HG03442 (cell line): ENCODE data around the gene EEF1AKMT1.
A peak's percentile ranks its signal among the peaks of the same experiment; 100 is the strongest.

ENCODE experiments used
- ATAC-seq: cut with Tn5 transposase; IDR thresholded peaks from one replicate; pipeline ENCODE4 v1.9.1; 2021; ENCODE audit warnings: mild to moderate bottlenecking, moderate library complexity; ENCODE audit not compliant: unreplicated experiment

The EEF1AKMT1 gene

GRCh38 chr13:20773194-20774080, at the start of gene EEF1AKMT1:
EEF1AKMT1 (minus strand) TSS chr13:20773961; CDS start chr13:20757598, 16,363 bp downstream.
- ATAC-seq: peak; percentile 84

- no peak for ATAC-seq
Measured at GRCh38 chr13:20823071-20823470, 49.3 kb upstream of the EEF1AKMT1 start.

- ATAC-seq: no peak
Measured at GRCh38 chr13:20822406-20822805, 48.6 kb upstream of the EEF1AKMT1 start.

- no peak for ATAC-seq
Measured at GRCh38 chr13:20819715-20820114, 46.0 kb upstream of the EEF1AKMT1 start.

- ATAC-seq: no peak
Measured at GRCh38 chr13:20815464-20815863, 41.7 kb upstream of the EEF1AKMT1 start.

- ATAC-seq: no peak
Measured at GRCh38 chr13:20814224-20814910, 40.6 kb upstream of the EEF1AKMT1 start.

GRCh38 chr13:20812890-20813289, 39.1 kb upstream of the EEF1AKMT1 start:
- ATAC-seq: no peak

GRCh38 chr13:20810808-20811207, 37.0 kb upstream of the EEF1AKMT1 start:
- ATAC-seq: no peak

- ATAC-seq: no peak
Measured at GRCh38 chr13:20808874-20809273, 35.1 kb upstream of the EEF1AKMT1 start.

GRCh38 chr13:20803180-20803965, 29.6 kb upstream of the EEF1AKMT1 start:
- ATAC-seq: no peak

GRCh38 chr13:20801707-20802106, 27.9 kb upstream of the EEF1AKMT1 start:
- ATAC-seq: no peak

- ATAC-seq: no peak
Measured at GRCh38 chr13:20799726-20800416, 26.1 kb upstream of the EEF1AKMT1 start.

- no peak for ATAC-seq
Measured at GRCh38 chr13:20798027-20798426, 24.3 kb upstream of the EEF1AKMT1 start.

GRCh38 chr13:20796791-20797508, 23.2 kb upstream of the EEF1AKMT1 start:
- ATAC-seq: no peak

GRCh38 chr13:20789665-20790064, 15.9 kb upstream of the EEF1AKMT1 start:
- no peak for ATAC-seq

GRCh38 chr13:20788312-20788711, 14.6 kb upstream of the EEF1AKMT1 start:
- ATAC-seq: no peak

- ATAC-seq: no peak
Measured at GRCh38 chr13:20787180-20787579, 13.4 kb upstream of the EEF1AKMT1 start.

GRCh38 chr13:20782116-20782708, 8.5 kb upstream of the EEF1AKMT1 start:
- peak; percentile 60 for ATAC-seq

- ATAC-seq: no peak
Measured at GRCh38 chr13:20780317-20780716, 6.6 kb upstream of the EEF1AKMT1 start.

GRCh38 chr13:20779405-20779804, 5.6 kb upstream of the EEF1AKMT1 start:
- ATAC-seq: no peak
